NB4 (cell line): ENCODE data around the gene MBNL1.

Experiments used
- CTCF ChIP-seq: IDR thresholded peaks from one replicate; pipeline ENCODE4 v1.5.1; 2012; ENCODE audit warnings: low read depth, low read length
- MYC ChIP-seq: IDR thresholded peaks from 2 replicates; pipeline ENCODE4 v1.6.1; 2011; ENCODE audit warnings: low read depth, low read length
- POLR2A ChIP-seq: IDR thresholded peaks from 2 replicates; pipeline ENCODE4 v1.6.1; 2011; ENCODE audit warnings: mild to moderate bottlenecking; ENCODE audit not compliant: insufficient read length; ENCODE audit errors: extremely low read depth

DNA sequence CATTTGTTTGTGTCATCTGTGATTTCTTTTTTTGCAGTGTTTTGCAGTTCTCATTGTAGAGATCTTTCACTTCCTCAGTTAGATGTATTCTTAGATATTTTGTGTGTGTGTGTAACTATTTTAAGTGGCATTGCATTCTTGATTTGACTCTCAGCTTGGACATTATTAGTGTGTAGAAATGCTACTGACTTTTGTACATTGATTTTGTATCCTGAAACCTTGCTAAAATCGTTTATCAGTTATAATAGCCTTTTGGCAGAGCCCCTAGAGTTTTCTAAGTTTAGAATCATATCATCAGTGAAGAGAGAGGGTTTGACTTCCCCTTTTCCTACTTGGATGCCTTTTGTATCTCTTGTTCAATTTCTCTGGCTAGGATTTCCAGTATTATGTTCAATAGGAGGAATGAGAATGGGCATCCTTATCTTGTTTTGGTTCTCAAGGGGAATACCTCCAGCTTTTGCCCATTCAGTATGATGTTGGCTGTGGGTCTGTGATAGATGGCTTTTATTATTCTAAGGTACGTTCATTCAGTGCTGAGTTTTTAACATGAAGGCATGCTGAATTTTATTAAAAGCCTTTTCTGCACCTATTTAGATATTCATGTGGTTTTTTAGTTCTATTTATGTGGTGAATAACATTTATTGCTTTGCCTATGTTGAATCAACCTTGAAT lies 211.7 kb downstream of the MBNL1 start:
- no peak for TF ChIP-seq CTCF
- TF ChIP-seq POLR2A = no peak
- TF ChIP-seq MYC = no peak
